Measurements from ENCODE around the gene ABCA8.
"Not testable (repeated sequence)": the region's sequence is repeated elsewhere in the genome, so short reads cannot be mapped to it uniquely, and the experiment has no call there.

ABCA8 gene

DNA sequence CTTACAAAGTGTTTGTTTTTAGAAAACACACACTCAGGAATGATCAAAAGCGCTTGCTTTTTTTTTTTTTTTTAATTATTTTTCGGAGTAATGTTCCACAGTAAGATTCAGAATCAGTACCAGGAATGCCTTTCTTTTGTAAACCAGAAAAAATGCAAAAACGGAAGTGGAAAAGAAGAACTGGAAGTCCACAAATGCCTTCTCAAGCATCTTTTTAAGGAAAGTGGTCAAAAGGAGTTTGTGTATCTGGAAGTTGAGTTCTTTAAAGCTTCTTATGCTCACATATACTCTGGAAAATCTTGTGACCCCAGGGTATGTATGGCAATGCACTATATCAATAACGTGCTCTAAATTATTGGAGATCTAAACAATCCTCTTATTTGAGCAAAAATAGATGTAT is 126.0 kb downstream of the ABCA8 start:
- Histone ChIP-seq H3K79me2 (ENCODE audit: insufficient read depth, low read length) (no peaks in the 10 kb centered on the region), H4K20me1 (ENCODE audit: low read depth, low read length) (no peaks in the 10 kb centered on the region), H3K9ac (ENCODE audit: low read length) (no peak overlapping the region)

DNA sequence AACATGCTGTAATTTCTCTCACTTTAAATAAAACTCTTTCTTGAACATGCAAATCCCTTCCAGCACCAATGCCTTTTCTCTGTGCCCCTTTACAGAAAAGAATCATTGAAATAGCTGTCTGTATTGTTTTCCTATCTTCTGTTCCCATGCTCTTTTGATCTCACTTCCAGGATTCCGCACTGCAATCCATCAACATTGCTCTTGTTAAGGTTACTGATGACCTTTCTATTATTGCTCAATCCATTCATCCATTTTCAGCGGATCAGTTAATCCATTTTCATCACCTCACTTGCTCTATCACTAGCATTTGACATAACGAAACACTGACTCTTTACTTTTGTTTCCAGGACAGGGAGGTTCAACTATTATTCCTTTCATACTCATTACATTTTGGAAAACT is 130.5 kb downstream of the ABCA8 start:
- TF ChIP-seq, protein P1, sequence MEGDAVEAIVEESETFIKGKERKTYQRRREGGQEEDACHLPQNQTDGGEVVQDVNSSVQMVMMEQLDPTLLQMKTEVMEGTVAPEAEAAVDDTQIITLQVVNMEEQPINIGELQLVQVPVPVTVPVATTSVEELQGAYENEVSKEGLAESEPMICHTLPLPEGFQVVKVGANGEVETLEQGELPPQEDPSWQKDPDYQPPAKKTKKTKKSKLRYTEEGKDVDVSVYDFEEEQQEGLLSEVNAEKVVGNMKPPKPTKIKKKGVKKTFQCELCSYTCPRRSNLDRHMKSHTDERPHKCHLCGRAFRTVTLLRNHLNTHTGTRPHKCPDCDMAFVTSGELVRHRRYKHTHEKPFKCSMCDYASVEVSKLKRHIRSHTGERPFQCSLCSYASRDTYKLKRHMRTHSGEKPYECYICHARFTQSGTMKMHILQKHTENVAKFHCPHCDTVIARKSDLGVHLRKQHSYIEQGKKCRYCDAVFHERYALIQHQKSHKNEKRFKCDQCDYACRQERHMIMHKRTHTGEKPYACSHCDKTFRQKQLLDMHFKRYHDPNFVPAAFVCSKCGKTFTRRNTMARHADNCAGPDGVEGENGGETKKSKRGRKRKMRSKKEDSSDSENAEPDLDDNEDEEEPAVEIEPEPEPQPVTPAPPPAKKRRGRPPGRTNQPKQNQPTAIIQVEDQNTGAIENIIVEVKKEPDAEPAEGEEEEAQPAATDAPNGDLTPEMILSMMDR (IDR thresholded peaks at IDR 0.05; ENCODE audit: insufficient read depth, low read length, poor library complexity, severe bottlenecking) = no peak
- TF ChIP-seq EZH2phosphoT487 (conservative IDR thresholded peaks at IDR 0.05; ENCODE audit: low read length) = no peak
- Histone ChIP-seq H3K27ac (ENCODE audit: low read depth, low read length) (no peak overlapping the region), H3K27me3 (ENCODE audit: low read length) (no peaks in the 10 kb centered on the region), H3K79me2 (ENCODE audit: insufficient read depth, low read length) (no peaks in the 10 kb centered on the region), H3K4me3 (ENCODE audit: insufficient read depth, low read length, poor library complexity, severe bottlenecking) (no peak overlapping the region), H3K36me3 (ENCODE audit: low read length) (no peaks in the 10 kb centered on the region), H3K9ac (ENCODE audit: low read length) (no peak overlapping the region), H3K9me3 (ENCODE audit: insufficient read depth, low read length) (no peaks in the 10 kb centered on the region), H2AFZ (ENCODE audit: low read depth, low read length, severe bottlenecking) (no peak overlapping the region), H3K4me2 (ENCODE audit: low read depth, low read length, poor library complexity, severe bottlenecking) (no peak overlapping the region), H3K9me2 (replicated peaks; ENCODE audit: insufficient read depth, low read length) (no peaks in the 10 kb centered on the region), H4K20me1 (ENCODE audit: low read depth, low read length) (no peaks in the 10 kb centered on the region), H3F3A (ENCODE audit: insufficient read depth) (no peaks in the 10 kb centered on the region)

More for the DNA sequence above, 126.0 kb downstream of the ABCA8 start:
- Histone ChIP-seq H3K4me2 (ENCODE audit: low read depth, low read length, poor library complexity, severe bottlenecking) (no peak overlapping the region), H3K27ac (ENCODE audit: low read depth, low read length) (no peak overlapping the region), H3K27me3 (ENCODE audit: low read length) (no peaks in the 10 kb centered on the region), H3K9me2 (replicated peaks; ENCODE audit: insufficient read depth, low read length) (no peaks in the 10 kb centered on the region), H3K9me3 (ENCODE audit: insufficient read depth, low read length) (no peaks in the 10 kb centered on the region), H3K36me3 (ENCODE audit: low read length) (no peaks in the 10 kb centered on the region), H3K4me3 (ENCODE audit: insufficient read depth, low read length, poor library complexity, severe bottlenecking) (no peak overlapping the region), H3F3A (ENCODE audit: insufficient read depth) (no peaks in the 10 kb centered on the region), H2AFZ (ENCODE audit: low read depth, low read length, severe bottlenecking) (no peak overlapping the region)
- no peak for TF ChIP-seq EZH2phosphoT487 (conservative IDR thresholded peaks at IDR 0.05; ENCODE audit: low read length)
- TF ChIP-seq, protein P1 (IDR thresholded peaks at IDR 0.05; ENCODE audit: insufficient read depth, low read length, poor library complexity, severe bottlenecking) = no peak

DNA sequence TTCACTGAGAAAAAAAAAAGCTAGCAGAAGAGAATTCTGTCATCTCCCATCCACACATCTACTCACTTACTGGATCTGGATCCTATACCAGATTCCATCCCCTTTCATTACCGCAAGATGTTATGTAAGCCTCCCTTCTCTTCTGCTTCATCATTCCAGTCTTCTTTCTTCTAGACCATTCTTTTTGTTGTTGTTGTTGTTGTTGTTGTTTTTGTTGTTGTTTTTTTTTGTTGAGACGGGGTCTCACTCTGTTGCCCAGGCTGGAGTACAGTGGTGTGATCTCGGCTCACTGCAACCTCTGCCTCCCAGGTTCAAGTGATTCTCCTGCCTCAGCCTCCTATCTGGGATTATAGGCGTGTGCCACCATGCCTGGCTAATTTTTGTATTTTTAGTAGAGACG is 131.0 kb downstream of the ABCA8 start:
- not testable (repeated sequence) for H2AFZ ChIP-seq (ENCODE audit: low read depth, low read length, severe bottlenecking); H3K36me3 ChIP-seq (ENCODE audit: low read length); H3K9me3 ChIP-seq (ENCODE audit: insufficient read depth, low read length); H3K27ac ChIP-seq (ENCODE audit: low read depth, low read length); H3K9me2 ChIP-seq (replicated peaks; ENCODE audit: insufficient read depth, low read length); H3K4me3 ChIP-seq (ENCODE audit: insufficient read depth, low read length, poor library complexity, severe bottlenecking); H3K79me2 ChIP-seq (ENCODE audit: insufficient read depth, low read length); H3K9ac ChIP-seq (ENCODE audit: low read length); H3K27me3 ChIP-seq (ENCODE audit: low read length); H3F3A ChIP-seq (ENCODE audit: insufficient read depth); H3K4me2 ChIP-seq (ENCODE audit: low read depth, low read length, poor library complexity, severe bottlenecking); H4K20me1 ChIP-seq (ENCODE audit: low read depth, low read length)

DNA sequence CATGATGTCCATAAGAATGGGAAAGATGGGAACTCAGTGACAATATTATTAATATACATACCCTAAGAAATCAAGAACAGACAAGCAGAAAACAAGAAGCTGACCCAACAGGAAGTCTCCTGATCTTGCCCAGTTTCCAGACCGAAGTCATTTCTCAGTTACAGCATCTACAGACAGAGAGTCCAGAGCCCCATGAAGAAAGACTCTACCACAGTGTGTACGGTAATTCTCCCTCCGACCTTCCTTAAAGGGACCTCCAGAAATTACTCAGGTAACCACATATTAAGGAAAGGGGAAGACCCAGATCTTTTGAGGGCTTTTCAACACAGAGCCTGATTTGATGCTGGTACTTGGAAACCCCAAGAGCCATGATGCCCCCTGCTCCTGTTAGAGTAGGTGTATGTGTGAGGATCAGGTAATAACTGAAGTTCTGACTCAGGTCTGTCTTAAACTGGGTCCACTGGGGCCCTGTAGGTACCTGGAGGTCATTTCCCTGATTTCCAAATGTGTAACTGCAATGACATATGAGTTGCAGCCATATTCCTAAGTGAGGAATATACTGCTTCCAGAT is 132.4 kb downstream of the ABCA8 start:
- Histone ChIP-seq H4K20me1 (ENCODE audit: low read depth, low read length) (no peaks in the 10 kb centered on the region), H3K79me2 (ENCODE audit: insufficient read depth, low read length) (no peaks in the 10 kb centered on the region), H3K9me2 (replicated peaks; ENCODE audit: insufficient read depth, low read length) (no peaks in the 10 kb centered on the region), H3K36me3 (ENCODE audit: low read length) (no peaks in the 10 kb centered on the region), H3K4me3 (ENCODE audit: insufficient read depth, low read length, poor library complexity, severe bottlenecking) (no peak overlapping the region), H3F3A (ENCODE audit: insufficient read depth) (no peaks in the 10 kb centered on the region), H2AFZ (ENCODE audit: low read depth, low read length, severe bottlenecking) (no peak overlapping the region), H3K4me2 (ENCODE audit: low read depth, low read length, poor library complexity, severe bottlenecking) (no peak overlapping the region), H3K27me3 (ENCODE audit: low read length) (no peaks in the 10 kb centered on the region), H3K27ac (ENCODE audit: low read depth, low read length) (no peak overlapping the region), H3K9ac (ENCODE audit: low read length) (no peak overlapping the region), H3K9me3 (ENCODE audit: insufficient read depth, low read length) (no peaks in the 10 kb centered on the region)
- TF ChIP-seq, protein P1 (IDR thresholded peaks at IDR 0.05; ENCODE audit: insufficient read depth, low read length, poor library complexity, severe bottlenecking) = no peak
- TF ChIP-seq EZH2phosphoT487 (conservative IDR thresholded peaks at IDR 0.05; ENCODE audit: low read length) = no peak

Measured in SU-DHL-6 (cell line).